Spinal cord (tissue), 10 donors: Measurements from ENCODE around the gene GOPC. TPM values are rescaled to one million over a fixed set of nuclear protein-coding genes. Genes with fewer than 3 reads are reported as not detected.
A peak's percentile ranks its signal among the peaks of the same experiment; 100 is the strongest.

Experiments
- DNase-seq, 6 donors: peaks; one replicate each; pipeline versions ENCODE4 v3.0.0 to v3.0.0-alpha.2; 2013 to 2015; ENCODE audit warnings: low spot score in 6 of 6, low read depth in 4 of 6
- H3K27ac ChIP-seq: one replicate; pipeline ENCODE4 v1.5.1; 2013; ENCODE audit warnings: low read depth, low read length, control low read depth
- H3K27me3 ChIP-seq: one replicate; pipeline ENCODE4 v1.6.1; 2013; ENCODE audit warnings: low read length; ENCODE audit not compliant: control insufficient read depth, insufficient read depth
- H3K36me3 ChIP-seq: one replicate; pipeline ENCODE4 v1.6.1; 2013; ENCODE audit warnings: low read length; ENCODE audit not compliant: control insufficient read depth, insufficient read depth
- H3K4me1 ChIP-seq: one replicate; pipeline ENCODE4 v1.6.1; 2013; ENCODE audit warnings: low read length; ENCODE audit not compliant: control insufficient read depth, insufficient read depth
- H3K4me3 ChIP-seq: one replicate; pipeline ENCODE4 v1.5.1; 2013; ENCODE audit warnings: low read depth, low read length, control low read depth
- H3K9me3 ChIP-seq: one replicate; pipeline ENCODE4 v1.6.1; 2013; ENCODE audit warnings: low read length; ENCODE audit not compliant: control insufficient read depth, insufficient read depth
- WGBS: methylation state at CpG from one replicate; pipeline ENCODE4 v1.1.5; 2013; ENCODE audit warnings: missing lambda C conversion rate; ENCODE audit not compliant: insufficient coverage; 5-methylcytosine and 5-hydroxymethylcytosine counted together
- polyA plus RNA-seq, 2 donors: library from polyadenylated mRNA; unstranded; fragments of 120-200 nt; gene quantifications; one replicate each; pipeline ENCODE4 v1.2.1, GENCODE V29; 2013; ENCODE audit not compliant: insufficient read length in 2 of 2
- total RNA-seq, 2 donors: library from RNA; depleted of rRNA in 1 of 2; stranded (reverse); fragments of 120-200 nt in 1 of 2; fragments of >200 nt in 1 of 2; gene quantifications; one replicate each; pipeline versions ENCODE4 v1.2.3 to v1.2.4, GENCODE V29; 2013 to 2014
- donor health status: healthy.

Gene GOPC
- total and polyA plus RNA-seq, 4 donors, result 32.1 to 56.6 (median 47.7) TPM

- no CpG with 5 or more reads among the region's 1 CpG for WGBS
These were observed 33.4 kb downstream of the GOPC start for GRCh38 chr6:117568831-117569410.

GRCh38 chr6:117568247-117568646 lies 34.1 kb downstream of the GOPC start:
- Histone ChIP-seq H3K27me3 (no peaks in the 10 kb centered on the region), H3K36me3 (peaks cover 4% of the 10 kb centered on the region), H3K27ac (no peak overlapping the region), H3K9me3 (no peaks in the 10 kb centered on the region), H3K4me1 (no peaks in the 10 kb centered on the region), H3K4me3 (no peak overlapping the region)
- no CpG with 5 or more reads among the region's 2 CpGs for WGBS
- no peak for DNase-seq

More at GRCh38 chr6:117568831-117569410, 33.4 kb downstream of the GOPC start:
- no peaks in the 10 kb centered on the region for H3K27me3 ChIP-seq
- H3K9me3 ChIP-seq, result no peaks in the 10 kb centered on the region
- H3K4me3 ChIP-seq, result no peak overlapping the region
- no peak for DNase-seq
- H3K36me3 ChIP-seq, result peaks cover 4% of the 10 kb centered on the region
- no peak overlapping the region for H3K27ac ChIP-seq
- no peaks in the 10 kb centered on the region for H3K4me1 ChIP-seq

GRCh38 chr6:117564681-117565080 lies 37.6 kb downstream of the GOPC start:
- Histone ChIP-seq H3K36me3 (peaks cover 4% of the 10 kb centered on the region), H3K4me3 (no peak overlapping the region), H3K27ac (no peak overlapping the region), H3K4me1 (no peaks in the 10 kb centered on the region), H3K9me3 (no peaks in the 10 kb centered on the region), H3K27me3 (no peaks in the 10 kb centered on the region)
- 60% methylated on average over 1 of the region's 1 CpG for WGBS
- DNase-seq, result no peak

GRCh38 chr6:117561128-117561527 lies 41.2 kb downstream of the GOPC start:
- WGBS, result 100% methylated on average over 1 of the region's 3 CpGs
- Histone ChIP-seq H3K27ac (no peak overlapping the region), H3K36me3 (no peaks in the 10 kb centered on the region), H3K4me3 (no peak overlapping the region), H3K9me3 (no peaks in the 10 kb centered on the region), H3K27me3 (no peaks in the 10 kb centered on the region), H3K4me1 (no peaks in the 10 kb centered on the region)
- DNase-seq, result no peak

GRCh38 chr6:117559299-117559698 lies 43.0 kb downstream of the GOPC start:
- H3K4me1 ChIP-seq, result no peaks in the 10 kb centered on the region
- H3K27ac ChIP-seq, result no peak overlapping the region
- H3K4me3 ChIP-seq, result no peak overlapping the region
- H3K9me3 ChIP-seq, result no peaks in the 10 kb centered on the region
- H3K27me3 ChIP-seq, result no peaks in the 10 kb centered on the region
- H3K36me3 ChIP-seq, result no peaks in the 10 kb centered on the region
- WGBS, result no CpG with 5 or more reads among the region's 4 CpGs
- DNase-seq, result no peak

GRCh38 chr6:117558818-117559217 lies 43.5 kb downstream of the GOPC start:
- 81% methylated on average over 4 of the region's 4 CpGs for WGBS
- H3K9me3 ChIP-seq, result no peaks in the 10 kb centered on the region
- no peaks in the 10 kb centered on the region for H3K27me3 ChIP-seq
- no peaks in the 10 kb centered on the region for H3K4me1 ChIP-seq
- H3K27ac ChIP-seq, result no peak overlapping the region
- no peak overlapping the region for H3K4me3 ChIP-seq
- H3K36me3 ChIP-seq, result no peaks in the 10 kb centered on the region
- DNase-seq, result no peak

GRCh38 chr6:117557951-117558350 lies 44.4 kb downstream of the GOPC start:
- no peaks in the 10 kb centered on the region for H3K27me3 ChIP-seq
- DNase-seq, result no peak
- no peaks in the 10 kb centered on the region for H3K4me1 ChIP-seq
- H3K4me3 ChIP-seq, result no peak overlapping the region
- 70% methylated on average over 2 of the region's 3 CpGs for WGBS
- H3K36me3 ChIP-seq, result no peaks in the 10 kb centered on the region
- H3K9me3 ChIP-seq, result no peaks in the 10 kb centered on the region
- no peak overlapping the region for H3K27ac ChIP-seq

- no peak overlapping the region for H3K27ac ChIP-seq
- DNase-seq, result peak in 4 of 6 donors; percentile 17 to 84 (median 48)
- no peaks in the 10 kb centered on the region for H3K27me3 ChIP-seq
- H3K36me3 ChIP-seq, result no peaks in the 10 kb centered on the region
- no peaks in the 10 kb centered on the region for H3K4me1 ChIP-seq
- WGBS, result no CpG with 5 or more reads among the region's 5 CpGs
- H3K9me3 ChIP-seq, result no peaks in the 10 kb centered on the region
- H3K4me3 ChIP-seq, result no peak overlapping the region
These were observed 46.3 kb downstream of the GOPC start for GRCh38 chr6:117555882-117556498.

- H3K4me3 ChIP-seq, result no peak overlapping the region
- H3K36me3 ChIP-seq, result no peaks in the 10 kb centered on the region
- H3K9me3 ChIP-seq, result no peaks in the 10 kb centered on the region
- H3K4me1 ChIP-seq, result no peaks in the 10 kb centered on the region
- no peaks in the 10 kb centered on the region for H3K27me3 ChIP-seq
- no peak for DNase-seq
- no CpG with 5 or more reads among the region's 3 CpGs for WGBS
- H3K27ac ChIP-seq, result no peak overlapping the region
These were observed 47.0 kb downstream of the GOPC start for GRCh38 chr6:117555262-117555849.

GRCh38 chr6:117553142-117553541 lies 49.2 kb downstream of the GOPC start:
- Histone ChIP-seq H3K27ac (no peak overlapping the region), H3K27me3 (no peaks in the 10 kb centered on the region), H3K4me1 (peaks cover 5% of the 10 kb centered on the region), H3K9me3 (no peaks in the 10 kb centered on the region), H3K4me3 (no peak overlapping the region), H3K36me3 (no peaks in the 10 kb centered on the region)
- DNase-seq, result no peak
- 67% methylated on average over 3 of the region's 3 CpGs for WGBS
